Breast epithelium (tissue), 4 donors: ENCODE data around the gene SMIM41. TPM values are rescaled to one million over a fixed set of nuclear protein-coding genes. Genes with fewer than 3 reads are reported as not detected.

Experiments used
- DNase-seq, 2 donors: peaks; one replicate each; pipeline ENCODE4 v3.0.0-alpha.2; 2019; ENCODE audit warnings: low spot score in 2 of 2
- H3K27ac ChIP-seq, 2 donors: fragments of 200-600 bp; sonication (generic) in 1 of 2; one replicate each; pipeline ENCODE4 v1.5.1; 2016 to 2019; ENCODE audit warnings: mild to moderate bottlenecking in 1 of 2
- H3K27me3 ChIP-seq, 2 donors: fragments of 200-600 bp; sonication (generic) in 1 of 2; one replicate each; pipeline versions ENCODE4 v1.5.1 to v1.6.0; 2017 to 2019; ENCODE audit warnings: control low read depth in 1 of 2, mild to moderate bottlenecking in 1 of 2
- H3K36me3 ChIP-seq: fragments of 200-600 bp; one replicate; pipeline ENCODE4 v1.5.1; 2019
- H3K4me1 ChIP-seq, 2 donors: fragments of 200-600 bp; sonication (generic); one replicate each; pipeline ENCODE4 v1.5.1; 2016 to 2019; ENCODE audit warnings: control low read depth in 1 of 2
- H3K4me3 ChIP-seq, 3 donors: fragments of 200-600 bp; sonication (generic); 1 replicate in 2 of 3; 2 replicates in 1 of 3; pipeline ENCODE4 v1.5.1; 2016 to 2019; ENCODE audit warnings: mild to moderate bottlenecking in 3 of 3, moderate library complexity in 2 of 3
- H3K9me3 ChIP-seq, 2 donors: fragments of 200-600 bp; sonication (generic) in 1 of 2; one replicate each; pipeline ENCODE4 v1.5.1; 2016 to 2019; ENCODE audit warnings: control low read depth in 1 of 2
- POLR2A ChIP-seq: fragments of 450-650 bp; IDR thresholded peaks from one replicate; pipeline ENCODE4 v1.6.1; 2016; ENCODE audit warnings: antibody characterized with exemption, mild to moderate bottlenecking, moderate library complexity
- POLR2AphosphoS5 ChIP-seq, 3 donors: sonication (generic); formaldehyde crosslinking; IDR thresholded peaks; one replicate each; pipeline ENCODE4 v1.6.1; 2017; ENCODE audit warnings: antibody characterized with exemption in 3 of 3
- intact Hi-C: fragments of 100-400 bp; cut with DNase I; formaldehyde crosslinking; loops from one replicate; pipeline ENCODE4 v1.15.1; 2023; ENCODE audit warnings: low total_unique reads
- total RNA-seq, 3 donors: library from RNA; depleted of rRNA; stranded (reverse); fragments of >200 nt; gene quantifications; one replicate each; pipeline ENCODE4 v1.1.0, GENCODE V29; 2016
- TF ChIP-seq, protein P1 (sequence below), 3 donors: fragments of 450-650 bp; IDR thresholded peaks; one replicate each; pipeline ENCODE4 v1.5.1; 2016 to 2017; ENCODE audit warnings: antibody characterized with exemption in 3 of 3, mild to moderate bottlenecking in 3 of 3, moderate library complexity in 3 of 3

Gene SMIM41
- total RNA-seq, 3 donors from 2014 or later: 1.3 TPM; not detected in 2

DNA sequence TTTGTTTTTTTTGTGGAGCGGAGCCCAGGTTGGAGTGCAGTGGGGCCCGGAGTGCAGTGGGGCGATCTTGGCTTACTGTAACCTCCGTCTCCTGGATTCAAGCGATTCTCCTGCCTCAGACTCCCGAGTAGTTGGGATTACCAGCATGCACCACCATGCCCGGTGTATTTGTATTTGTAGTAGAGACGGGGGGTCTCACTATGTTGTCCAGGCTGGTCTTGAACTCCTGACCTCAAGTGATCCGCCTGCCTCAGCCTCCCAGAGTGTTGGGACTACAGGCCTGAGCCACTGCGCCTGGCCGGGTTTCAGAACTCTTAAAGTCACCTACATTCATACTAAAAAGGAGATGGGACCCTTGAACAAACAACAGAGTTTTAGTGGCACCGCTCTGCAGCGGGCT is 59.6 kb downstream of the SMIM41 start:
- Histone ChIP-seq H3K4me3 (no peak overlapping the region), H3K27me3 (no peaks in the 10 kb centered on the region), H3K27ac (no peak overlapping the region), H3K36me3 (no peaks in the 10 kb centered on the region), H3K9me3 (no peaks in the 10 kb centered on the region), H3K4me1 (peaks cover 0 to 3% of the 10 kb centered on the region in 2 donors)
- DNase-seq: no peak
- TF ChIP-seq POLR2AphosphoS5 (IDR thresholded peaks at IDR 0.05): no peak
- TF ChIP-seq, protein P1, sequence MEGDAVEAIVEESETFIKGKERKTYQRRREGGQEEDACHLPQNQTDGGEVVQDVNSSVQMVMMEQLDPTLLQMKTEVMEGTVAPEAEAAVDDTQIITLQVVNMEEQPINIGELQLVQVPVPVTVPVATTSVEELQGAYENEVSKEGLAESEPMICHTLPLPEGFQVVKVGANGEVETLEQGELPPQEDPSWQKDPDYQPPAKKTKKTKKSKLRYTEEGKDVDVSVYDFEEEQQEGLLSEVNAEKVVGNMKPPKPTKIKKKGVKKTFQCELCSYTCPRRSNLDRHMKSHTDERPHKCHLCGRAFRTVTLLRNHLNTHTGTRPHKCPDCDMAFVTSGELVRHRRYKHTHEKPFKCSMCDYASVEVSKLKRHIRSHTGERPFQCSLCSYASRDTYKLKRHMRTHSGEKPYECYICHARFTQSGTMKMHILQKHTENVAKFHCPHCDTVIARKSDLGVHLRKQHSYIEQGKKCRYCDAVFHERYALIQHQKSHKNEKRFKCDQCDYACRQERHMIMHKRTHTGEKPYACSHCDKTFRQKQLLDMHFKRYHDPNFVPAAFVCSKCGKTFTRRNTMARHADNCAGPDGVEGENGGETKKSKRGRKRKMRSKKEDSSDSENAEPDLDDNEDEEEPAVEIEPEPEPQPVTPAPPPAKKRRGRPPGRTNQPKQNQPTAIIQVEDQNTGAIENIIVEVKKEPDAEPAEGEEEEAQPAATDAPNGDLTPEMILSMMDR (IDR thresholded peaks at IDR 0.05): no peak
- no peak for TF ChIP-seq POLR2A
- intact Hi-C loops: loop anchor here (2.0 to 5.0 kb wide), 2 partner anchors 16 to 448 kb away; no protein-coding TSS in a partner anchor

- Histone ChIP-seq H3K27ac (peak overlapping the region in 1 of 2 donors; percentile 3), H3K36me3 (no peaks in the 10 kb centered on the region), H3K4me1 (peaks cover 0 to 8% of the 10 kb centered on the region in 2 donors), H3K4me3 (no peak overlapping the region), H3K27me3 (no peaks in the 10 kb centered on the region), H3K9me3 (no peaks in the 10 kb centered on the region)
- TF ChIP-seq POLR2A: no peak
- no peak for TF ChIP-seq POLR2AphosphoS5 (IDR thresholded peaks at IDR 0.05)
- TF ChIP-seq, protein P1 (IDR thresholded peaks at IDR 0.05): peak in 2 of 3 donors; percentile 68 to 90
- intact Hi-C loops: loop anchor here (2.0 to 10.0 kb wide), 3 partner anchors 17 to 448 kb away; no protein-coding TSS in a partner anchor
- DNase-seq: peak in 1 of 2 donors; percentile 60
These were observed 60.1 kb downstream of the SMIM41 start for GRCh38 chr12:52139579-52140062.

GRCh38 chr12:52141306-52141705 is 61.8 kb downstream of the SMIM41 start:
- Histone ChIP-seq H3K9me3 (no peaks in the 10 kb centered on the region), H3K27me3 (no peaks in the 10 kb centered on the region), H3K27ac (no peak overlapping the region), H3K4me3 (no peak overlapping the region), H3K36me3 (no peaks in the 10 kb centered on the region), H3K4me1 (peaks cover 0 to 22% of the 10 kb centered on the region in 2 donors)
- DNase-seq: no peak
- TF ChIP-seq, protein P1 (IDR thresholded peaks at IDR 0.05): no peak
- TF ChIP-seq POLR2A: no peak
- TF ChIP-seq POLR2AphosphoS5 (IDR thresholded peaks at IDR 0.05): no peak
- intact Hi-C loops: loop anchor here (10.0 kb wide), 1 partner anchor 73 kb away; no protein-coding TSS in a partner anchor

- no peak for DNase-seq
These were observed 62.4 kb downstream of the SMIM41 start for GRCh38 chr12:52141875-52142274.

DNA sequence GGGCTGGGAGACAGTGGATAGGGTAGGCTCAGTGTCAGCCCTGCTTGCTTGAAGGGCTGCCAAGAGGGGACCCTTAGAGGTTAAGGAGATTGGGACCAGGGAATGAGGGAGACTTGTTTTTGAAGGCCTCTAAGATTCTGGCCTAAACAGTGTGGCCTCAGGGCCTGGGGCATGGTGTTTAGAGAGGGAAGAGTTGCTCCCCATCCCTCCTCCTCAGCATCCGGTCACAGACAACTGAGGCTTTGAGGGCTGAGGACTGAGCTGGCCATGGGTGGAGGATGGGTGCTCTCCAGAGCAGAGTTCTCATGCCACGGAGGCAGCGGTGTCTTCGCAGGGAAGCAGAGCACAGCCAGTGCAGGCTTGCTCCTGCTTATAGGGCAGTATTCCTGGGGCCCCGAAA is 62.9 kb downstream of the SMIM41 start:
- no peak overlapping the region for H3K4me3 ChIP-seq
- H3K36me3 ChIP-seq: no peaks in the 10 kb centered on the region
- H3K9me3 ChIP-seq: no peaks in the 10 kb centered on the region
- peaks cover under 1 to 31% of the 10 kb centered on the region in 2 donors for H3K4me1 ChIP-seq
- intact Hi-C loops: loop anchor here (10.0 kb wide), 1 partner anchor 72 kb away; no protein-coding TSS in a partner anchor
- DNase-seq: no peak
- no peaks in the 10 kb centered on the region for H3K27me3 ChIP-seq
- no peak overlapping the region for H3K27ac ChIP-seq
- TF ChIP-seq, protein P1 (IDR thresholded peaks at IDR 0.05): no peak
- TF ChIP-seq POLR2AphosphoS5 (IDR thresholded peaks at IDR 0.05): no peak
- TF ChIP-seq POLR2A: no peak

More at GRCh38 chr12:52141875-52142274, 62.4 kb downstream of the SMIM41 start:
- TF ChIP-seq, protein P1 (IDR thresholded peaks at IDR 0.05): no peak
- no peak for TF ChIP-seq POLR2A
- TF ChIP-seq POLR2AphosphoS5 (IDR thresholded peaks at IDR 0.05): no peak
- intact Hi-C loops: loop anchor here (10.0 kb wide), 1 partner anchor 73 kb away; no protein-coding TSS in a partner anchor
- Histone ChIP-seq H3K9me3 (no peaks in the 10 kb centered on the region), H3K4me1 (peaks cover 0 to 28% of the 10 kb centered on the region in 2 donors), H3K36me3 (no peaks in the 10 kb centered on the region), H3K27ac (no peak overlapping the region), H3K27me3 (no peaks in the 10 kb centered on the region), H3K4me3 (no peak overlapping the region)
